ENCODE results near the gene SRGAP1. TPM values are rescaled to one million over a fixed set of nuclear protein-coding genes. Genes with fewer than 3 reads are reported as not detected.

SRGAP1 gene
- total and polyA plus RNA-seq, 2 donors from 2014 or later: 1.8 to 13.5 TPM

GRCh38 chr12:63880742-63881263 lies 36.3 kb downstream of the SRGAP1 start:
- Histone ChIP-seq H3K27ac (ENCODE audit: low read depth in 2 of 2, low read length in 2 of 2) (no peak overlapping the region), H3K4me1 (ENCODE audit: control insufficient read depth in 2 of 3, insufficient read depth in 2 of 3, low read depth in 1 of 3, low read length in 3 of 3) (peaks cover 0 to 2% (median 0%) of the 10 kb centered on the region in 3 donors), H3K9ac (ENCODE audit: low read length in 3 of 3) (no peak overlapping the region), H3K36me3 (ENCODE audit: control insufficient read depth in 2 of 3, insufficient read depth in 3 of 3, low read length in 3 of 3) (no peaks in the 10 kb centered on the region), H3K27me3 (ENCODE audit: control insufficient read depth, insufficient read depth, low read length) (no peaks in the 10 kb centered on the region), H3K9me3 (ENCODE audit: control insufficient read depth in 2 of 3, insufficient read depth in 1 of 3, low read length in 3 of 3) (no peaks in the 10 kb centered on the region), H3K4me3 (ENCODE audit: low read length in 3 of 3) (no peak overlapping the region)
- TF ChIP-seq, protein P1, sequence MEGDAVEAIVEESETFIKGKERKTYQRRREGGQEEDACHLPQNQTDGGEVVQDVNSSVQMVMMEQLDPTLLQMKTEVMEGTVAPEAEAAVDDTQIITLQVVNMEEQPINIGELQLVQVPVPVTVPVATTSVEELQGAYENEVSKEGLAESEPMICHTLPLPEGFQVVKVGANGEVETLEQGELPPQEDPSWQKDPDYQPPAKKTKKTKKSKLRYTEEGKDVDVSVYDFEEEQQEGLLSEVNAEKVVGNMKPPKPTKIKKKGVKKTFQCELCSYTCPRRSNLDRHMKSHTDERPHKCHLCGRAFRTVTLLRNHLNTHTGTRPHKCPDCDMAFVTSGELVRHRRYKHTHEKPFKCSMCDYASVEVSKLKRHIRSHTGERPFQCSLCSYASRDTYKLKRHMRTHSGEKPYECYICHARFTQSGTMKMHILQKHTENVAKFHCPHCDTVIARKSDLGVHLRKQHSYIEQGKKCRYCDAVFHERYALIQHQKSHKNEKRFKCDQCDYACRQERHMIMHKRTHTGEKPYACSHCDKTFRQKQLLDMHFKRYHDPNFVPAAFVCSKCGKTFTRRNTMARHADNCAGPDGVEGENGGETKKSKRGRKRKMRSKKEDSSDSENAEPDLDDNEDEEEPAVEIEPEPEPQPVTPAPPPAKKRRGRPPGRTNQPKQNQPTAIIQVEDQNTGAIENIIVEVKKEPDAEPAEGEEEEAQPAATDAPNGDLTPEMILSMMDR (IDR thresholded peaks at IDR 0.05; ENCODE audit: borderline replicate concordance, extremely low read depth, insufficient read depth): no peak
- FAIRE-seq (no peak), DNase-seq (no peak)
- intact Hi-C loops (cut with DNase I): no loop called here

DNA sequence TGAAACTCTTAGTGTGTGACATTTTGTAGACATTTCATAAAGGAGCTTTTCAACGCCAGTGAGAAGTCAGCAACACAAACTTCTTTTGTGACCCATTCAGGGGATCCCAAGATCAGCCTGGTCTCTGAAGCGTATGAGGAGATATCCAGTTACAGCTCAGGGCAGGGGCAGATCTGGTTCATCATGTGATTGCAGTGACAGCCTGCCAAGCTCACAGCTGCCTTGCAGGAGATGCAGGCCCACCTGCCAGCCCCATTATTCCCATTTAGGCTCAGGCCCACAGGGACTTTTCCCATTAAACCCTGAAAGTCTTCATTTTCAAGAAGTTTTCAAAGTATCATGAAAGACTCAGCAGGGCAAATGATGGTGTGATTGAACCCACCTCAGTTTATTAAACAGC lies 38.3 kb downstream of the SRGAP1 start:
- DNase-seq (peak in 4 of 5 donors; percentile 79 to 89 (median 84)), FAIRE-seq (no peak)
- Histone ChIP-seq H3K36me3 (ENCODE audit: control insufficient read depth in 2 of 3, insufficient read depth in 3 of 3, low read length in 3 of 3) (no peaks in the 10 kb centered on the region), H3K27me3 (ENCODE audit: control insufficient read depth, insufficient read depth, low read length) (no peaks in the 10 kb centered on the region), H3K27ac (ENCODE audit: low read depth in 2 of 2, low read length in 2 of 2) (no peak overlapping the region), H3K4me3 (ENCODE audit: low read length in 3 of 3) (no peak overlapping the region), H3K9ac (ENCODE audit: low read length in 3 of 3) (no peak overlapping the region), H3K4me1 (ENCODE audit: control insufficient read depth in 2 of 3, insufficient read depth in 2 of 3, low read depth in 1 of 3, low read length in 3 of 3) (peaks cover 0 to 2% (median 0%) of the 10 kb centered on the region in 3 donors), H3K9me3 (ENCODE audit: control insufficient read depth in 2 of 3, insufficient read depth in 1 of 3, low read length in 3 of 3) (no peaks in the 10 kb centered on the region)
- TF ChIP-seq, protein P1 (IDR thresholded peaks at IDR 0.05; ENCODE audit: borderline replicate concordance, extremely low read depth, insufficient read depth): no peak
- intact Hi-C loops (cut with DNase I): no loop called here

- Histone ChIP-seq H3K4me1 (ENCODE audit: control insufficient read depth in 2 of 3, insufficient read depth in 2 of 3, low read depth in 1 of 3, low read length in 3 of 3) (peaks cover 0 to 6% (median 0%) of the 10 kb centered on the region in 3 donors), H3K36me3 (ENCODE audit: control insufficient read depth in 2 of 3, insufficient read depth in 3 of 3, low read length in 3 of 3) (no peaks in the 10 kb centered on the region), H3K9me3 (ENCODE audit: control insufficient read depth in 2 of 3, insufficient read depth in 1 of 3, low read length in 3 of 3) (no peaks in the 10 kb centered on the region), H3K9ac (ENCODE audit: low read length in 3 of 3) (no peak overlapping the region), H3K27ac (ENCODE audit: low read depth in 2 of 2, low read length in 2 of 2) (no peak overlapping the region), H3K4me3 (ENCODE audit: low read length in 3 of 3) (no peak overlapping the region), H3K27me3 (ENCODE audit: control insufficient read depth, insufficient read depth, low read length) (no peaks in the 10 kb centered on the region)
- no peak for DNase-seq
- intact Hi-C loops (cut with DNase I): no loop called here
- no peak for FAIRE-seq
- TF ChIP-seq, protein P1 (IDR thresholded peaks at IDR 0.05; ENCODE audit: borderline replicate concordance, extremely low read depth, insufficient read depth): no peak
These were observed 40.9 kb downstream of the SRGAP1 start for GRCh38 chr12:63885401-63885800.

Measured in kidney (tissue), 14 donors.